ENCODE results near the gene HDAC11. TPM values are rescaled to one million over a fixed set of nuclear protein-coding genes. Genes with fewer than 3 reads are reported as not detected.

The HDAC11 gene
- total and polyA plus RNA-seq, 4 donors, result 2.5 to 9.0 (median 3.2) TPM

DNA sequence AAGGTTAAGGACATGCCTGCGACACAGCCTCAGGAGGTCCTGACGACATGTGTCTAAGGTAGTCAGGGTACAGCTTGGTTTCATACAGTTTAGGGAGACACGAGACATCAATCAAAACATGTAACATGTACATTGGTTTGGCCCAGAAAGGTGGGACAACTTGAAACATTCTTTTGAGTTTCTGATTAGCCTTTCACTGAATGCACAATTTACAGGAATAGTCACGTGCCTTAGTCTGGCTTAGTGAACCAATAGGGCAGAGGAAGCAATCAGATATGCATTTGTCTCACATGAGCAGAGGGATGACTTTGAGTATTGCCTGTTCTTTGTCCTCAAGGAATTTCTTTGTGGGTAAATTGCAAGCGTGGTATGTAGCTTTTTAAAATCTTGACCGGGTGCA lies 24.5 kb upstream of the HDAC11 start:
- Histone ChIP-seq H3K27ac (ENCODE audit: low read depth in 1 of 2, low read length in 2 of 2) (no peak overlapping the region), H3K4me1 (ENCODE audit: control insufficient read depth in 4 of 4, insufficient read depth in 4 of 4, low read length in 3 of 4) (peaks cover 1 to 13% (median 11%) of the 10 kb centered on the region in 4 donors), H3K36me3 (ENCODE audit: control insufficient read depth in 4 of 4, insufficient read depth in 3 of 4, low read depth in 1 of 4, low read length in 3 of 4) (no peaks in the 10 kb centered on the region), H3K4me3 (ENCODE audit: low read depth in 1 of 3, low read length in 3 of 3) (no peak overlapping the region), H3K9me3 (ENCODE audit: control insufficient read depth in 4 of 4, low read length in 3 of 4) (no peaks in the 10 kb centered on the region), H3K27me3 (ENCODE audit: control insufficient read depth in 4 of 4, insufficient read depth in 4 of 4, low read length in 3 of 4) (no peaks in the 10 kb centered on the region), H3K9ac (ENCODE audit: low read depth in 1 of 2, low read length in 2 of 2) (no peak overlapping the region)
- no peak for DNase-seq (ENCODE audit: low spot score)
- TF ChIP-seq NR2F2 (IDR thresholded peaks at IDR 0.05) (no peak), HNF4G (IDR thresholded peaks at IDR 0.05) (no peak), FOXA1 (IDR thresholded peaks at IDR 0.05) (no peak), RXRA (IDR thresholded peaks at IDR 0.05) (no peak), CTCF (IDR thresholded peaks at IDR 0.05; ENCODE audit: low read depth, low read length, missing input control) (no peak)
- TF ChIP-seq, protein P1, sequence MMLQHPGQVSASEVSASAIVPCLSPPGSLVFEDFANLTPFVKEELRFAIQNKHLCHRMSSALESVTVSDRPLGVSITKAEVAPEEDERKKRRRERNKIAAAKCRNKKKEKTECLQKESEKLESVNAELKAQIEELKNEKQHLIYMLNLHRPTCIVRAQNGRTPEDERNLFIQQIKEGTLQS (IDR thresholded peaks at IDR 0.05), result no peak
- TF ChIP-seq, protein P2, sequence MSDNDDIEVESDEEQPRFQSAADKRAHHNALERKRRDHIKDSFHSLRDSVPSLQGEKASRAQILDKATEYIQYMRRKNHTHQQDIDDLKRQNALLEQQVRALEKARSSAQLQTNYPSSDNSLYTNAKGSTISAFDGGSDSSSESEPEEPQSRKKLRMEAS (IDR thresholded peaks at IDR 0.05), result no peak
- WGBS, result 91% methylated on average over 6 of the region's 6 CpGs

DNA sequence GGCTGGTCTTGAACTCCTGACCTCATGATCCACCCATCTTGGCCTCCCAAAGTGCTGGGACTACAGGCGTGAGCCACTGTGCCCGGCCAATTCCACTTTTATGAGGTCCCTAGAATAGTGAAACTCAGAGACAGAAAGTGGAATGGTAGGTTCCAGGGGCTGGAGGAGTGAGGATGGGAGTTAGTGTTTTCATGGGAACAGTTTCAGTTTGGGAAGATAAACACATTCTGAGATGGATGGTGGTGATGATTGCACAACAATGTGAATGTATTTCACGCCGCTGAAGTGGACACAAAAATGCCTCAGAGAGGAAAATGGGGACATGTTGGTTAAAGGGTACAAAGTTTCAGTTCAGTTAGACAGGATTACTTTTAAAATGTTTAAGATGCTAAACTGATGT lies 22.5 kb upstream of the HDAC11 start:
- 73% methylated on average over 4 of the region's 4 CpGs for WGBS
- Histone ChIP-seq H3K9me3 (ENCODE audit: control insufficient read depth in 4 of 4, low read length in 3 of 4) (no peaks in the 10 kb centered on the region), H3K36me3 (ENCODE audit: control insufficient read depth in 4 of 4, insufficient read depth in 3 of 4, low read depth in 1 of 4, low read length in 3 of 4) (no peaks in the 10 kb centered on the region), H3K4me1 (ENCODE audit: control insufficient read depth in 4 of 4, insufficient read depth in 4 of 4, low read length in 3 of 4) (peaks cover 0 to 2% (median under 1%) of the 10 kb centered on the region in 4 donors), H3K4me3 (ENCODE audit: low read depth in 1 of 3, low read length in 3 of 3) (no peak overlapping the region), H3K9ac (ENCODE audit: low read depth in 1 of 2, low read length in 2 of 2) (no peak overlapping the region), H3K27ac (ENCODE audit: low read depth in 1 of 2, low read length in 2 of 2) (no peak overlapping the region), H3K27me3 (ENCODE audit: control insufficient read depth in 4 of 4, insufficient read depth in 4 of 4, low read length in 3 of 4) (no peaks in the 10 kb centered on the region)
- TF ChIP-seq, protein P1 (IDR thresholded peaks at IDR 0.05), result no peak
- TF ChIP-seq FOXA1 (IDR thresholded peaks at IDR 0.05), result no peak
- TF ChIP-seq FOXA2 (IDR thresholded peaks at IDR 0.05), result no peak
- TF ChIP-seq, protein P2 (IDR thresholded peaks at IDR 0.05), result no peak
- TF ChIP-seq HNF4A (conservative IDR thresholded peaks at IDR 0.05), result no peak
- no peak for TF ChIP-seq HNF4G (IDR thresholded peaks at IDR 0.05)
- TF ChIP-seq EGR1 (IDR thresholded peaks at IDR 0.05; ENCODE audit: low read depth in 2 of 2), result no peak
- no peak for TF ChIP-seq ZBTB33 (IDR thresholded peaks at IDR 0.05)
- TF ChIP-seq NR2F2 (IDR thresholded peaks at IDR 0.05), result no peak
- DNase-seq (ENCODE audit: low spot score), result no peak

GRCh38 chr3:13459605-13460340 lies 20.3 kb upstream of the HDAC11 start:
- no peak overlapping the region for H3K4me3 ChIP-seq (ENCODE audit: low read depth in 1 of 3, low read length in 3 of 3)
- H3K27me3 ChIP-seq (ENCODE audit: control insufficient read depth in 4 of 4, insufficient read depth in 4 of 4, low read length in 3 of 4), result no peaks in the 10 kb centered on the region
- no peaks in the 10 kb centered on the region for H3K36me3 ChIP-seq (ENCODE audit: control insufficient read depth in 4 of 4, insufficient read depth in 3 of 4, low read depth in 1 of 4, low read length in 3 of 4)
- H3K4me1 ChIP-seq (ENCODE audit: control insufficient read depth in 4 of 4, insufficient read depth in 4 of 4, low read length in 3 of 4), result no peaks in the 10 kb centered on the region
- WGBS, result 84% methylated on average over 9 of the region's 9 CpGs
- no peaks in the 10 kb centered on the region for H3K9me3 ChIP-seq (ENCODE audit: control insufficient read depth in 4 of 4, low read length in 3 of 4)
- TF ChIP-seq, protein P3, sequence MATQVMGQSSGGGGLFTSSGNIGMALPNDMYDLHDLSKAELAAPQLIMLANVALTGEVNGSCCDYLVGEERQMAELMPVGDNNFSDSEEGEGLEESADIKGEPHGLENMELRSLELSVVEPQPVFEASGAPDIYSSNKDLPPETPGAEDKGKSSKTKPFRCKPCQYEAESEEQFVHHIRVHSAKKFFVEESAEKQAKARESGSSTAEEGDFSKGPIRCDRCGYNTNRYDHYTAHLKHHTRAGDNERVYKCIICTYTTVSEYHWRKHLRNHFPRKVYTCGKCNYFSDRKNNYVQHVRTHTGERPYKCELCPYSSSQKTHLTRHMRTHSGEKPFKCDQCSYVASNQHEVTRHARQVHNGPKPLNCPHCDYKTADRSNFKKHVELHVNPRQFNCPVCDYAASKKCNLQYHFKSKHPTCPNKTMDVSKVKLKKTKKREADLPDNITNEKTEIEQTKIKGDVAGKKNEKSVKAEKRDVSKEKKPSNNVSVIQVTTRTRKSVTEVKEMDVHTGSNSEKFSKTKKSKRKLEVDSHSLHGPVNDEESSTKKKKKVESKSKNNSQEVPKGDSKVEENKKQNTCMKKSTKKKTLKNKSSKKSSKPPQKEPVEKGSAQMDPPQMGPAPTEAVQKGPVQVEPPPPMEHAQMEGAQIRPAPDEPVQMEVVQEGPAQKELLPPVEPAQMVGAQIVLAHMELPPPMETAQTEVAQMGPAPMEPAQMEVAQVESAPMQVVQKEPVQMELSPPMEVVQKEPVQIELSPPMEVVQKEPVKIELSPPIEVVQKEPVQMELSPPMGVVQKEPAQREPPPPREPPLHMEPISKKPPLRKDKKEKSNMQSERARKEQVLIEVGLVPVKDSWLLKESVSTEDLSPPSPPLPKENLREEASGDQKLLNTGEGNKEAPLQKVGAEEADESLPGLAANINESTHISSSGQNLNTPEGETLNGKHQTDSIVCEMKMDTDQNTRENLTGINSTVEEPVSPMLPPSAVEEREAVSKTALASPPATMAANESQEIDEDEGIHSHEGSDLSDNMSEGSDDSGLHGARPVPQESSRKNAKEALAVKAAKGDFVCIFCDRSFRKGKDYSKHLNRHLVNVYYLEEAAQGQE (IDR thresholded peaks at IDR 0.05), result no peak
- TF ChIP-seq FOXA1 (IDR thresholded peaks at IDR 0.05), result no peak
- no peak overlapping the region for H3K27ac ChIP-seq (ENCODE audit: low read depth in 1 of 2, low read length in 2 of 2)
- no peak overlapping the region for H3K9ac ChIP-seq (ENCODE audit: low read depth in 1 of 2, low read length in 2 of 2)
- DNase-seq (ENCODE audit: low spot score), result no peak
